Gastrocnemius medialis (tissue), 4 donors: ENCODE data around the gene MIF.

Experiments used
- POLR2A ChIP-seq, 2 donors: fragments of 450-650 bp; IDR thresholded peaks; one replicate each; pipeline ENCODE4 v1.6.1; 2017; ENCODE audit warnings: antibody characterized with exemption in 2 of 2, mild to moderate bottlenecking in 2 of 2, moderate library complexity in 2 of 2
- TF ChIP-seq, protein P1 (sequence below), 5 experiments: fragments of 450-650 bp in 3 of 5; fragments of 200-600 bp in 2 of 5; sonication (generic) in 2 of 5; IDR thresholded peaks in 4 of 5; conservative IDR thresholded peaks in 1 of 5; 1 replicate in 4 of 5; 2 replicates in 1 of 5; pipeline ENCODE4 v1.5.1; 2016 to 2019; ENCODE audit warnings: antibody characterized with exemption in 5 of 5, mild to moderate bottlenecking in 3 of 5, moderate library complexity in 3 of 5

DNA sequence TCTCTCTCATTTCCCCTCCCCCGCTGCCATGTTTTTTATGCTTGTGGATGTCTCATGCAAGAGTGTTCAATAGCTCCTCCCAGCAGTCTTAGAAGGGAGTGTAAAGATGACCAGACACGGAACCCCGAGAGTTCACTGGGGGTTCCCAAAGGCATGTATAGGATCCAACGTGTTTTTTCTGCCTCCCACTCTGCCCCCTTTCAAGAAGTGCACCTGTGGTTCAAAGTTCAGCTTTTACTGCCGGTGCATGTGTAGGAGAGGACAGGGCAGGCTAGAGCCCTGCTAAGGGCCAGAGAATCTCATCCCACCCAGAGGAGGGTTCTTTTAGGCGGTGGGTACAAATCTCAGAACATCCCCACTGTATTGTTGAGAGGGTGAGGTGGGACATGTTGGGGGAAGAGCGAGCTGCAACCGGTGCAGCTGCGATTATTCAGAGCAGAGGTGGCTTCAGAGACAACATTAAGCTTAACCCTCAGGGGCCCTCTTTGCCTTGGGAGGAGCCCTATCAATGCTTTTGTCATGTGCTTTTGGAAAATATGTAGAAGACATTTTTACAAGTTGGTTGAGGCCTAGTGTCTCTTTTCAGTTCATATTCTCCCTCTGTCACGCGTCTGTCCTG lies 14.5 kb downstream of the MIF start:
- TF ChIP-seq, protein P1, sequence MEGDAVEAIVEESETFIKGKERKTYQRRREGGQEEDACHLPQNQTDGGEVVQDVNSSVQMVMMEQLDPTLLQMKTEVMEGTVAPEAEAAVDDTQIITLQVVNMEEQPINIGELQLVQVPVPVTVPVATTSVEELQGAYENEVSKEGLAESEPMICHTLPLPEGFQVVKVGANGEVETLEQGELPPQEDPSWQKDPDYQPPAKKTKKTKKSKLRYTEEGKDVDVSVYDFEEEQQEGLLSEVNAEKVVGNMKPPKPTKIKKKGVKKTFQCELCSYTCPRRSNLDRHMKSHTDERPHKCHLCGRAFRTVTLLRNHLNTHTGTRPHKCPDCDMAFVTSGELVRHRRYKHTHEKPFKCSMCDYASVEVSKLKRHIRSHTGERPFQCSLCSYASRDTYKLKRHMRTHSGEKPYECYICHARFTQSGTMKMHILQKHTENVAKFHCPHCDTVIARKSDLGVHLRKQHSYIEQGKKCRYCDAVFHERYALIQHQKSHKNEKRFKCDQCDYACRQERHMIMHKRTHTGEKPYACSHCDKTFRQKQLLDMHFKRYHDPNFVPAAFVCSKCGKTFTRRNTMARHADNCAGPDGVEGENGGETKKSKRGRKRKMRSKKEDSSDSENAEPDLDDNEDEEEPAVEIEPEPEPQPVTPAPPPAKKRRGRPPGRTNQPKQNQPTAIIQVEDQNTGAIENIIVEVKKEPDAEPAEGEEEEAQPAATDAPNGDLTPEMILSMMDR (IDR thresholded peaks at IDR 0.05 in 4 of 5, conservative IDR thresholded peaks at IDR 0.05 in 1 of 5) = no peak
- no peak for TF ChIP-seq POLR2A (IDR thresholded peaks at IDR 0.05)
